ENCODE results near the gene ZNF560.

The ZNF560 gene

GRCh38 chr19:9435279-9436268, 62.8 kb downstream of the ZNF560 start, which contains the start of gene ZNF266:
TSS of gene ZNF266 (minus strand) at chr19:9435573. CDS start at chr19:9420089, 15,484 bp downstream.
- peak; percentile 94 for DNase-seq (ENCODE audit: low spot score)

GRCh38 chr19:9431475-9431874, 66.9 kb downstream of the ZNF560 start:
- peak; percentile 53 for DNase-seq (ENCODE audit: low spot score)

- DNase-seq (ENCODE audit: low spot score): no peak
These were observed 68.0 kb downstream of the ZNF560 start for GRCh38 chr19:9430444-9430843.

GRCh38 chr19:9427941-9428340, 70.5 kb downstream of the ZNF560 start:
- no peak for DNase-seq (ENCODE audit: low spot score)
